HG02884 (cell line): Measurements from ENCODE around the gene HSFX1.

ENCODE experiments used
- ATAC-seq: cut with Tn5 transposase; IDR thresholded peaks from one replicate; pipeline ENCODE4 v1.9.1; 2021; ENCODE audit warnings: mild to moderate bottlenecking, moderate library complexity; ENCODE audit not compliant: unreplicated experiment

HSFX1 gene

GRCh38 chrX:149804102-149804501, 30.2 kb downstream of the HSFX1 start:
- no peak for ATAC-seq

DNA sequence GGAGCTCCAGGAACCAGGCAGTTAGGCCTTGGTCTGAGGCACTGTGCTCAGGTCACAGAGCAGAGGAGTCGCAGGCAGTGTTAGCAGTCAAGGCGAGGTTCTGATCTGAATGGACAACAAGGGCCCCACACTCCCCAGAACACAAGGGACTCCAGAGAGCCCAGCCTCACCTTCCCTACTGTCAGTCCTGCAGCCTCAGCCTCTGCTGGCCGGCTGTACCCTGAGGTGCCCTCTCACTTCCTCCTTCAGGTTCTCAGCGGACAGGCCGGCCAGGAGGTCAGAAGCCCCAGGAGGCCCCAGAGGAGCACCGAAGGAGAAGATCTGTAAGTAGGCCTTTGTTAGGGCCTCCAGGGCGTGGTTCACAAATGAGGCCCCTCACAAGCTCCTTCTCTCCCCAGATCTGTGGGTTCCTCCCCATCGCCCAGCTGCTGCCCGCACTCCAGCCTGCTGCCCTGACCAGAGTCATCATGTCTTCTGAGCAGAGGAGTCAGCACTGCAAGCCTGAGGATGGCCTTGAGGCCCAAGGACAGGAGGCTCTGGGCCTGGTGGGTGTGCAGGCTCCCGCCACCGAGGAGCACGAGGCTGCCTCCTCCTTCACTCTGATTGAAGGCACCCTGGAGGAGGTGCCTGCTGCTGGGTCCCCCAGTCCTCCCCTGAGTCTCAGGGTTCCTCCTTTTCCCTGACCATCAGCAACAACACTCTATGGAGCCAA, 34.0 kb downstream of the HSFX1 start:
- no peak for ATAC-seq

GRCh38 chrX:149818652-149819051, 44.8 kb downstream of the HSFX1 start:
- ATAC-seq = no peak

- ATAC-seq = no peak
Measured at GRCh38 chrX:149819371-149819770, 45.5 kb downstream of the HSFX1 start.

DNA sequence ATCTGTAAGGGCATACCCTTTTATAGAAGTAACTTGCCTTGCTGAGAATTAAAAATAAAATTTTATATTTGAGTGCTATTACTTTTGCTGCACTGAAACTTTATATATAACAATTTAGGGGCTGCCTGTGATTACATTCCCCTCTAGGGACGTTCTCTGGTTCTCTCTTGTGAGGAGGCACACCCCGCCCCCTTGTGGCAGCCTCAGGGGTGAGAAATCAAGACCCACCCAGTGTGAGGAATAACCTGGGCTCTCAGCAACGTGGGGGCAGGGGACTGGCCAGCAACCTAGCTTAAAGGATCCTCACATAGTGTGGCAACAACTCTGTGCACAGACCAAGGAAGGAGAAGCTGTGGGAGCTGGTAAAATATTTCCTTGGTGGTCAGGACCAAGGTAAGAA, 51.6 kb downstream of the HSFX1 start:
- ATAC-seq = no peak
